HG03469 (cell line): ENCODE measurements around the gene SLC30A3.

ENCODE experiments used
- ATAC-seq: cut with Tn5 transposase; IDR thresholded peaks from one replicate; pipeline ENCODE4 v1.9.1; 2021; ENCODE audit warnings: mild to moderate bottlenecking, moderate library complexity, moderate number of reproducible peaks; ENCODE audit not compliant: unreplicated experiment

Gene SLC30A3

GRCh38 chr2:27236136-27236535 lies 26.7 kb downstream of the SLC30A3 start:
- ATAC-seq, result no peak

- ATAC-seq, result no peak
These were observed 29.5 kb downstream of the SLC30A3 start for GRCh38 chr2:27233341-27233740.

GRCh38 chr2:27231921-27232320 lies 30.9 kb downstream of the SLC30A3 start:
- no peak for ATAC-seq

GRCh38 chr2:27227501-27227900 lies 35.3 kb downstream of the SLC30A3 start:
- no peak for ATAC-seq

GRCh38 chr2:27225526-27225925 lies 37.3 kb downstream of the SLC30A3 start:
- ATAC-seq, result no peak

- ATAC-seq, result no peak
These were observed 39.4 kb downstream of the SLC30A3 start for GRCh38 chr2:27223416-27223815.

- ATAC-seq, result no peak
These were observed 40.4 kb downstream of the SLC30A3 start for GRCh38 chr2:27222407-27222806.

GRCh38 chr2:27221166-27221565 lies 41.7 kb downstream of the SLC30A3 start:
- no peak for ATAC-seq

- ATAC-seq, result no peak
These were observed 42.8 kb downstream of the SLC30A3 start for GRCh38 chr2:27220091-27220490.

- no peak for ATAC-seq
These were observed 43.8 kb downstream of the SLC30A3 start for GRCh38 chr2:27219091-27219490.

- ATAC-seq, result no peak
These were observed 44.2 kb downstream of the SLC30A3 start for GRCh38 chr2:27218614-27219013.

GRCh38 chr2:27217173-27218121 lies 45.4 kb downstream of the SLC30A3 start, which contains the start of gene CAD:
Gene CAD, plus strand, starts transcription at chr2:27217369. Its CDS starts 183 bp downstream, at chr2:27217552.
- peak; percentile 59 for ATAC-seq

- no peak for ATAC-seq
These were observed 46.3 kb downstream of the SLC30A3 start for GRCh38 chr2:27216416-27217137.

- no peak for ATAC-seq
These were observed 47.9 kb downstream of the SLC30A3 start for GRCh38 chr2:27214941-27215340.

GRCh38 chr2:27212626-27213471 lies 50.0 kb downstream of the SLC30A3 start:
- peak; percentile 6 for ATAC-seq

- peak; percentile 58 for ATAC-seq
These were observed 50.8 kb downstream of the SLC30A3 start, which contains the start of the genes ATRAID and SLC5A6 for GRCh38 chr2:27211943-27212625. Gene ATRAID, plus strand, starts transcription at chr2:27212041. Its CDS starts 328 bp downstream, at chr2:27212369. Gene SLC5A6, minus strand, starts transcription at chr2:27212268. Its CDS starts 4,618 bp downstream, at chr2:27207650.

- ATAC-seq, result no peak
These were observed 51.5 kb downstream of the SLC30A3 start for GRCh38 chr2:27211241-27211942.

GRCh38 chr2:27209621-27210401 lies 53.0 kb downstream of the SLC30A3 start:
- ATAC-seq, result no peak
